ENCODE measurements around the gene SCAMP4.

SCAMP4 gene, protein sequence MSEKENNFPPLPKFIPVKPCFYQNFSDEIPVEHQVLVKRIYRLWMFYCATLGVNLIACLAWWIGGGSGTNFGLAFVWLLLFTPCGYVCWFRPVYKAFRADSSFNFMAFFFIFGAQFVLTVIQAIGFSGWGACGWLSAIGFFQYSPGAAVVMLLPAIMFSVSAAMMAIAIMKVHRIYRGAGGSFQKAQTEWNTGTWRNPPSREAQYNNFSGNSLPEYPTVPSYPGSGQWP

GRCh38 chr19:1905110-1905862, at the start of gene SCAMP4, which contains the start of gene ADAT3:
Gene SCAMP4 (plus strand): TSS chr19:1905399. CDS start chr19:1915020, 9,621 bp downstream.
Gene ADAT3 (plus strand): TSS chr19:1905399. CDS start chr19:1912048, 6,649 bp downstream.
- DNase-seq: peak; percentile 94

- DNase-seq: no peak
Measured at GRCh38 chr19:1855828-1856255, 49.4 kb upstream of the SCAMP4 start.

DNA sequence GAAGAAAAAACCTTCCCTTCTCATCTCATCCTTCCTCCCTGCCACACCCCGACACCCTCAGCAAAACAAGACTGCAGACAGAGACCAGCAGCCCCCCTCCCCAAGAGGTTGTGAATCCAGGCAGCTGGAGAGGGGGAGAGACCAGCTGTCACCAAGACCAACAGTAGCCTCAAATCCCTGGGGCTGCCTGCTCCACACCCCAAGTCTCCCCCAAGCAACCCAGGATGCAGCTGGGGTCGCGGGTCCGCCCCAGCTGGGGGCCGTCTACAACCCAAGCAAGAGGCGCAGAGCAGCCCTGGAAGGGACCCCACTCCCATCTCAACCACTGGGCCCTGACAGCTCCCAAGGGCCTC, 48.9 kb upstream of the SCAMP4 start:
- DNase-seq: no peak

DNA sequence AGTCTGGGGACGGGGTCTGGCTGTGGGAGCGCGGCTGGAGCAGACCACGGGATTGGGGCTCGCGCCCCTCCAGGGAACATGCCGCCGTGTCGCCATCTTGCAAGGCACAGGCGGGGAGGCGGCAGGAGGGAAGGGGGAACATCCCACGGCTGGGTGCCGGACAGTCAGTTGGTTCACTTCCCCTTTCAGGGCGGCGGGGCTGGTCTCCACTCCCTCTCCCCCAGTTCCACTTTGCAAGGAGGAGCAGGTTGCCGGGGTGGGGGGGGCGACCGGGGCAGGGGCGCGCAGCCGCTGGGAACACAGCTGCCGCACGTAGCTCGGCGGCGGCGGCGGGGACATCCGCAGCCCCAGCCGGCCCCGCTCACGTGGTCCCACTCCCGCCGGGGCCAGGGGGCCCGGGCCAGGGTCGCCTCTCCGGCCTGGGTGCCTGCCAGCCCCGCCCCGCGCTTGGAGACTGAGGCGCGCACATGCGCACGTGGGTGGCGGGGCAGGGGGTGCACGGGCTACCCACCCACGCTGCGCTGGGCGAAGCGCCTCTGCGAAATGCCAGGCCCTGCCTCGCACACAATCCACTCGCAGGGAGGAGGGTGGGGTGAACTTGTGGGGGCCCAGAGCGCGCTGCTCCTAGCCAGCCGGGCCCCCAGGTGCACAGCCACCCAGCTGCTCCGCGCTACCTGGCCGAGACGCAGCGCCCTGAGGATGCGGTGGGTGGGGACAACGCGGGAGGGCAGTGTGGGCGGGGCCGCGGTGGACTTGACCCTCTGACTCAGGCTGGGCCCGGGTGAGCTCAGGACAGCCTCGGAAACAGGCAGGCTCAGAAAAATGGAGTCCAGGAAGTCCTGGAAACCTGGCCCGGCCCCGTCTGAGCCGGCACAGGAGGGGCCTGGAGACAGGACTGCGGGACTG, 48.2 kb upstream of the SCAMP4 start:
- no peak for DNase-seq

DNA sequence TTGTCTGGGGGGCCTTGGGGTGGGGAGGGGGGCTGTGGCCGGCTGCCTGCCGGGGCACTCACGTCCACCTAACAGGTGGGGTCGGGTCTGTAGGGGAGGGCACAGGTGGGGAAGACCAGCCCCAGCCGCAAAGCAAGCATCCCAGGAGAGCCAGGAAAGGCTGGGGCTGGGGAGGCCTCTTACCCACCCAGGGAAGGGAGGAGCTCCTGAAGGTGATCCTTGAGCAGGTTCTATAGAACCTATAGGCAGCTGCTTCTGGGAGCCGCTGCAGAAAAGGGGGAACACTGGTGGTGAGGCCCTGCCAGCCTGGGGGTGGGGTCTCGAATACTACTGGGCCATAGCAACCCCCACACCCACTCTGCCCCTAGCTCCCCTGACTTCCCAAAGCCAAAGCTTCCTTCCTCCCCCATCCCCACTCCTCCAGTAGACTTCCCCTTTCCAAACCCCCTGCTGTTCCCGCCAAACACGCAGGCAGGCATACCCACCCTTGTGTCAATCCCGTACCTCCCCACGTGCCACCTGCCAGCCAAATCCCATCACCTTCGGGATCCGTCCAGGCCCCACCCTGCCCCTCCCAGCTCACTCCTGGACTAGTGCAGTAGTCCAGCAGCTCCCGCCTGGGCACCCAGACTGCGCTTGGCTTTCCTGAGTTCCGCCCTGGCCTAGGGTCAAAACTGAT, 47.4 kb upstream of the SCAMP4 start:
- no peak for DNase-seq

GRCh38 chr19:1858412-1859081, 46.7 kb upstream of the SCAMP4 start:
- no peak for DNase-seq

DNA sequence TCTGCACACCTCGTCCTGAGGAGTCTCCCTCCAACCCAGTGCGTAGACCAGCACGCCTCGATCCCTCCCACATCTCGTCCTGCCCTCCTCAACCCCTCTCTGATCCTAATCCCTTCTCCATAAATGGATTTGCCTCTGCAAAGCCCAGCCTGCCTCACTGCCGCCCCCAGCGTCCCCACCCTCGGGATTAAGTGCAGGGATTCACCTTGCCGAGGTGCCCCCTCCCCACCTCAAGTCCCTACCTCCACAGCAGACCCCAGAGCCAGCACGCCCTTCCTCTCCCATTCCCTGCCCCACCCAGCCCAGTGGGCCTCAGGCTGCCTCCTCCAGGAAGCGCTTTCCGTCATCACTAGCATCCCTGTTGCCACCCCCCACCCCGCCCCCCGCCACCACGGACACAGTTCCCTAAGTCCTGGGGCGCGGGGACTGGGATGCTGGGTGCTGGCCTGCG, 45.8 kb upstream of the SCAMP4 start:
- DNase-seq: no peak

DNA sequence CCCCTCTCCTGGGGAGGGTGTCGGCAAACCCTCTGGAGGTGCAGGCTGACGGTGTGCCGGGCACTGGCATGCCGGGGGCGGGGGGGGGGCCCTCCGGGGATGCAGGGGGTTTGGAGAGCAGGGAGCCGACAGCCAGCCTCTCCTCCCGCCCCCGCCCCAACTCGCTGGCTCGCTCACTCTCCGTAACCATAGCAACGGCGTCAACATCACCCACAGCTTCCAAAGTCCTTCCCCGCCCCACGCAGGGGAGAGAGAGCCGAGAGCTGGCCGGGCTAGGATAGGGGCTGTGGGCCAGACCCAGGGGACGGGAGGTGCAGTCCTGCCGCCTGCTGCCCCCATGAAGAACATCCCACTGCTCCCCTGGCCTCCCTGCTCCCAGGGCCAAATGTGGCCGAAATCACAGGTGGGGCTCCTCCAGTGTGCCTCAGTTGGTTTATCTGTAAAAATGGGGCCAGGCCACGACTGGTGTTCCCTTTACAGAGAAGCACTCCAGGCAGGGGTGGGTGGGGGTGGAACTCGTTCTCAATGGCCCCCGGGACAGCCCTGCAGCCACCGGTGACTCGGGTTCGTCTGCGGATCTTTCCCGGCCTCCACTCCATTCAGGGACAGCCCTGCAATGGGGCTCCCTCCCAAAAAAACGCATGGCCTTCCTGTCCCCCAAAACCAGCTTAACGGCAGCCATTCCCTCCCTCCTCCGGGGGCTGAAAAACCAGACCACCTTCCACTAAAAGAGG, 45.0 kb upstream of the SCAMP4 start:
- DNase-seq: no peak

DNA sequence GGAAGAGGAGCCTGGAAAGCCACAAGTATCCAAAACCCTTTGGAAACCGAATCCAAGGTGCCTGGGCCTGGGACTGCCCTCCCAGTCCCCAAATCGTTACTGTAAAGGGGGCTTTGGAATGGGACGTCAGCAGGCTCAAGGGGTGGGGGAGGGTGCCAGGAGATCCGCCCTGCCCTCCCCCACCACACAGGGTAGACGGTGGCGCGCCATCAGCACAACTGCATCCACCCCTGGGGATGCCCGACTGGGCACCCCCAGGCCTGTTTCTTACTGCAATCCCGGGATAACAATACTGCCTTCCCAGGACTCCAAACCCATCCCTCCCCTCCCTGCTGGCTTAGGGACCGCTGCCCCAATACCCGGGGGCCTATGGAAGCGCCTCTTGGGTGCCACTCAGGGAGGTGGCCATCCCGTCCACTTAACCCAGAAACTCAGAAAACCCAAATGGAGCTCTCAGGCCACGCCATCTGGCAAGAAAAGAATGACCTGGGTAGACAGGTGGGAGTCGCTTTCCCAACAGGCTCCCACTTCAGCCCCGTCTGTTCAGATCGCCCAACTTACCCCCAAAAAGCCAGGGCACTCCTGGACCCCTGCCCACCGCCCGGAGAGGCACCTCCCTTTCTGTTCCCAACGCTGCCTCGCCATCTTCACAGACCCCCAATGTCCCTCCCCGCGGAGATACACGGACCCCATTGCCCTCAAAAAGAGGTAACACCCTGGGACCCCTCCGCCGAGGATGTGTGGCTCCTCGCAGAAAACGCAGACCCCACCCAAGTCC, 44.2 kb upstream of the SCAMP4 start:
- DNase-seq: no peak

GRCh38 chr19:1861599-1862031, 43.6 kb upstream of the SCAMP4 start:
- no peak for DNase-seq

DNA sequence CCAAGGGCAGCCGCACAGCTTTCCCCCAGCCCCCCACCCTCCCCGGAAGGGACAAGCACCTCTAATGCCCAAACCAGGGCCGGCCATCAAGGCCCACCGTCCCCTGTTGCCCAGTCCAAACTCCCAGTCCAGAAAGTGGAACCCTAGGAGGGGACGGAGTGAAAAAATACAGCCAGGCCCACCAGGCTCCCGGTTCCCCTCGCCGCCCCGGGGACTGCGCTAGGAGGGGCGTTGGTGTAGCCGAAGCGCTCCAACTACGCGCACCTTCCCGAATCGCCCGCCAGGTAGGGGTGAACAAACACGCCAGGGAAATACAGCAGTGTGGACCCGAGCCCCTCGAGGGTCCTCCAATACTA, 43.2 kb upstream of the SCAMP4 start:
- DNase-seq: no peak

DNA sequence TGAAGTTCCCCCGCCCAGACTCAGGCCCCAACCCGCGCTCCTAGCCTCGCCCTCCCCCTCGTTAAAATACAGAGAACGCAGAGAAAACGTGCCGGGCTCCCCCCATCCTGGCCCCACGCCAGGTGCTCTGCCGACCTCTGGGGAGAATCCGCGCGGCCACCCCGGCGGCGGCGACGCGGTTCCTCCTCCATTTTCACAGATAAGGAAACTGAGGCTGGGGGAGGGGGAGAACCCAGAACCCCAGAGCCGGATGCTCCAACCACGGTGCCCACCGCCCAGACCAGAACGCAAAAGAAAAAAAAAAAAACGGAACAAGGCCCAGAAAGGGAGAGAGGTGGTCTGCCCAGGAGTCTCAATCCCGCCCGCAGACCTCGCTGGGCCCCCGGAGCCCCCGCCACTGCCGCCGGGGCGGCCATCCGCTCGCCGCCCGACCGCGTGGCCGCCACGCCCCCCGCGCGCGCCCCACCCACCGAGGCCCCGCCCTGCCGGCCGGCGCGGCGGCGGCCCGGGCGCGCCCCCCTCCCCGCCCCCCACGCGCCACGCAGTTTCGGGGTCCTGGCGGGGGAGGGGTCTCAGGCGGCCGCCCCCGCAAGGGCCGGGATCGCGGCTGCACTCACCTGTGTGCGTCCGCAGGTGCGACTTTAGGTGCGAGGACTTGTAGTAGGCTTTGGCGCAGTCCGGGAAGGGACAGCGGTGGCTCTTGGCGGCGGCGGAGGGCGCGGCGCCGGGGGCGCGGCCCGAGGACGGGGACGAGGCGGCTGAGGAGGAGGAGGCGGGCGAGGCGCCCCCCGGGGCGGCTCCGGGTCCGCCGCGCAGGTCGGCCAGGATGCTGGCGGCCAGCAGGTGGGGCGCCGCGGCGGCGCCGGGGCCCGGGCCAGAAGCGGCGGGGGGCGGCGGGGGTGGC, 42.5 kb upstream of the SCAMP4 start:
- no peak for DNase-seq

DNA sequence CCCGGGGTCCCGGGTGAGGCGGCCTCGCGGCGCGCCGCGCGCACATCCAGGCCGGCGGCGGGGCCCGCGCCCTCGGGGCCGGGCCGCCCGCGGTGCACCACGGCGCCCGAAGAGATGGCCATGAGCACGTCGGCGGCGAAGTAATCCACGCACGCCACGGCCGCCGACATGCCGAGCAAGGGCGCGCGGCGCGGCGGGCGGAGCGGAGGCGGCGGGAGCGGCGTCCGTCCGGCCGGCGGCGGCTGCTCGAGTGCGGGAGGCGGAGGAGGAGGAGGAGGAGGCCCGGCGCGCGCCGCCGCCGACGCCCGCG, 41.9 kb upstream of the SCAMP4 start, which contains the start of gene KLF16:
TSS of gene KLF16 (minus strand) at position 252 of the 310 bp plus-strand sequence. CDS start at position 170, 82 bp downstream.
- no peak for DNase-seq

DNA sequence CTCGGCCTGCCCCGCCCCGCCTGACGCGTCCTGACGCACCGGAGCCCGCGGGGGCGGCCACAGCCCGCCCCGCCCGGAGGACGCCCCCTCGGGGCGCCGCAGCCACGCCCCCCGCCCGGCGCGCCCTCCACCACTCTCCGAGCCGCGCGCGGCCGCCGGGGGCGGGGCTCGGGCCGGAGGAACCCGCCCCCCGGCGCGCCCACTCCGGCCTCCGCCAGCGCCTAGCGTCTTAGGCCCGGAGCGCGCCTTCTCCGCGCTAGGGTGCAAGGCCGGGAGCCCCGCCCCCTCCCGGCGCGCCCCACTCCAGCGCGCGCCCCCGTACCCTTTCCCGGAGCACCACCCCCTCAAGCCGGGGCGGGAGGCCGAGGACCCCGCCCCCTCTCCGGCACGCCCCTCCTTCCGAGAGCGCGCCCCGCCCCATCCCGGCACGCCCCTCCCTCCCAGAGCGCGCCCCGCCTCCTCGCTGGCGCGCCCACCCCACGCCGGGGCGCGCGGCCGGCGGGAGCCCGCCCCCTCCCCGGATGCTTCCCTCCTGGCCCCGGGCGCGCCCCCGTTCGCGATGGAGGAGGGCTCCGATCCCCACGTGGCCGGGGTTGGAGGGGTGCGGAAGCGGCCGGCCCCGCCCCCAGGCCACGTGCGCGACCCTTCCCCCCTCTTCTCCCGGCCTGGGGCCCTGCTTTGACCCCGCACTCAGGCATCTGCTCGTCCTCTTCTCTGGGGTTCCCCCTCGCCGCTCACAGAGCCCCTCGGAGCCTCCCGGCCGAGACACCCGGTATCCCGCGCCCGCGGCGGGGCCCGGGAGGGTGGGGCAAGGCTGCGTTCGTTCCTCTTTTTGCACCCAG, 41.3 kb upstream of the SCAMP4 start:
- peak; percentile 65 for DNase-seq

DNA sequence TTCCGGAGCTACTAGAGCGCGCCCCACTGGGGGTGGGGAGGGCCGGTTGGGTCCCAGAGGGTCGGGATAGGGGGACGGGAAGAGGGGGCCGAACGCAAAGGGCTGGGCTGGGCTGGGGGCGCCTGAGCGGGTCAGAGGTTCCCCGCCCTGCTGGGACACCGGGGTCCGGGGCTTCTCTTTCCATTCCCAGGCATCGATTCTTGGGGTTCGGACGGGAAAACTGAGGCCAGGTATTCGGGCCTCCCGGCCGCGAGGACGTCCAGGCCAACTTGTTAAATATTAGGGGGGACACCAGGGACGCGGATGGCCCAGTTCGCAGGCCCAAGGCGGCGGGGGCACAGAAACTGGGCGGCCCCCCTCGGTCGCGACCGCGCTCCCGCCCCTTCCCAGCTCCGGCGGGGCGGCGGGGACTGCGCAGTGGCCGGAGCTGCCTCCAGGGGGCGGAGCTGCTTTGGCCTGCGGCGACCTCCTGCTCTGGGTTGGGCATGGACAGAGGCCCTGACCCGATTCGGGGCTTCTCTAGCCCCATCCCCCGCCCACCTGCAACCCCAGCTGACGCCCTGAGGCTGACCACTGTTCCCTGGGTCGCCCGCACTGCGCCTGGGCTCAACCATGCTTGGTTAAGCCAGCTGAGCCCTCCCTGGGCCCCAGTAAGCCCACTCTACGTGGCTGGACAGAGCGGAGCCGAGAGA, 40.6 kb upstream of the SCAMP4 start:
- DNase-seq: no peak

DNA sequence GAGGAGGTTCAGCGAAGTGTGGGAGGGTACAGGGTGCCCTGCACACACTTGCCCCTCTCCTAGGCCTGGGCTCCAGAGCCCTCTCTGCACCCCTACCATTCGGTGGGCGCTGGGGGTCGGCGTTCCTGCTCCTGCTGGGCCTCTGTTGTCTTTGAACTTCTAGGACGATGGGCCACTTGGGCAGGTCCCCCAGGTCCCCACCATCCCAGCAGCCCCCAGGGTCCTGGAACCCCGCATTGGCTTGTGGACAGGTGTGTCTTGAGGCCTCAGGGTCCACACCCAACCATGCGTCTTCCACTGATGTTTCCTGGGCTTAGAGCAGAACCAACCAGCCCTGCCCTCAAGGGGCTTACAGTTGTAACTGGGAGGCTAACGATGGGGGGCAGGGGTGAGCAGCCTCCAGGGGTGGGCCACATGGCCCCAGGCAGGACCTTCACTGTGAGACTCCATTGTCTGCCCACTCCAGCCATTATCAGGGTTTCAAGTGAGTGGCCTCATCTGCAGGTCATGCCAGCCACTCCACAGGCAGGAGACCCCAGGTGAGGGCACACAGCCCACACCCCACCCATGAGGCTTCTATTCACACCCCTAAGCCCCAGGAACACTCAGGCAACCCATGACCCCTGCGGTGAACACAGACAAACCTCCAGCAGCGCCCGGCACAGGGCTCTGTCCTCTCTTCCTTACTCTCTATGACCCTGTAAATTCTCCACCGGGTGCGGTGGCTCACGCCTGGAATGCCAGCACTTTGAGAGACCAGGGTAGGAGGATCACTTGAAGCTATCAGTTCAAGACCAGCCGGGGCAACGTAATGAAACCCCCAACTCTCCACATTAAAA, 39.8 kb upstream of the SCAMP4 start:
- no peak for DNase-seq

All from NCI-H187 treated with DMSO at 0.1 percent for 48 hours (cell line).